PC-9 (cell line): ENCODE data around the gene MEFV. TPM values are rescaled to one million over a fixed set of nuclear protein-coding genes. Genes with fewer than 3 reads are reported as not detected.

ENCODE experiments used
- BruUV-seq: library from RNA; stranded (reverse); fragments of 400-500 nt; replicated peaks from 2 replicates; lab custom pipeline; 2021; lab: Mats Ljungman, UMichigan
- CTCF ChIA-PET: fragments of 300-600 bp; sonication (Branson Sonifier 250); formaldehyde crosslinking; loops from one replicate; lab custom pipeline; 2022; ENCODE audit warnings: antibody characterized with exemption; lab: Charles Lee
- POLR2A ChIA-PET: fragments of 300-600 bp; sonication (Branson Sonifier 250); formaldehyde crosslinking; loops from one replicate; lab custom pipeline; 2022; ENCODE audit warnings: antibody characterized with exemption; ENCODE audit not compliant: unreplicated experiment; lab: Charles Lee
- DNase-seq, 2 experiments: peaks; one replicate each; pipeline versions ENCODE4 v3.0.0 to v3.0.0-alpha.2; 2015 to 2022; ENCODE audit warnings: mixed read lengths in 1 of 2
- H2AFZ ChIP-seq: fragments of 200-600 bp; sonication (generic); 2 replicates; pipeline ENCODE4 v1.8.1; 2017; ENCODE audit warnings: antibody characterized with exemption
- H3F3A ChIP-seq: fragments of 200-600 bp; sonication (generic); 2 replicates; pipeline ENCODE4 v1.8.1; 2017; ENCODE audit warnings: antibody characterized with exemption, mild to moderate bottlenecking, low read depth; ENCODE audit not compliant: insufficient read depth
- H3K27ac ChIP-seq: fragments of 200-600 bp; sonication (generic); 2 replicates; pipeline ENCODE4 v1.6.1; 2016; ENCODE audit warnings: mixed run types
- H3K27me3 ChIP-seq: fragments of 200-600 bp; sonication (generic); 2 replicates; pipeline ENCODE4 v1.6.1; 2016; ENCODE audit warnings: low read depth, mixed run types; ENCODE audit not compliant: insufficient read depth
- H3K36me3 ChIP-seq: fragments of 200-600 bp; sonication (generic); 2 replicates; pipeline ENCODE4 v1.6.1; 2016; ENCODE audit warnings: low read depth, mixed run types
- H3K4me1 ChIP-seq: fragments of 200-600 bp; sonication (generic); replicated peaks from 2 replicates; pipeline ENCODE4 v1.6.1; 2016; ENCODE audit warnings: mixed run types; ENCODE audit not compliant: insufficient read depth
- H3K4me2 ChIP-seq: fragments of 200-600 bp; sonication (generic); 2 replicates; pipeline ENCODE4 v1.6.1; 2017; ENCODE audit warnings: mixed run types
- H3K4me3 ChIP-seq: fragments of 200-600 bp; sonication (generic); 2 replicates; pipeline ENCODE4 v1.6.1; 2016; ENCODE audit warnings: mixed run types
- H3K79me2 ChIP-seq: fragments of 200-600 bp; sonication (generic); 2 replicates; pipeline ENCODE4 v1.6.1; 2017; ENCODE audit warnings: low read depth, mixed run types
- H3K9me2 ChIP-seq: fragments of 200-600 bp; sonication (generic); 2 replicates; pipeline ENCODE4 v1.8.1; 2017; ENCODE audit warnings: mild to moderate bottlenecking; ENCODE audit not compliant: insufficient read depth
- H3K9me3 ChIP-seq: fragments of 200-600 bp; sonication (generic); 2 replicates; pipeline ENCODE4 v1.8.1; 2016; ENCODE audit warnings: low read depth; ENCODE audit not compliant: insufficient read depth
- H4K20me1 ChIP-seq: fragments of 200-600 bp; sonication (generic); 2 replicates; pipeline ENCODE4 v1.8.1; 2017; ENCODE audit not compliant: insufficient read depth
- EZH2 ChIP-seq: fragments of 200-600 bp; sonication (generic); IDR thresholded peaks from 2 replicates; pipeline ENCODE4 v1.8.0; 2017; ENCODE audit warnings: antibody characterized with exemption, low read depth
- intact Hi-C: fragments of 100-400 bp; cut with micrococcal nuclease; formaldehyde crosslinking; loops from one replicate; pipeline ENCODE4 v1.10.0; 2022; ENCODE audit not compliant: unreplicated experiment
- total RNA-seq: library from RNA; stranded (reverse); gene quantifications from 2 replicates; pipeline ENCODE4 v1.2.3, GENCODE V29; 2021
- TF ChIP-seq, protein P1 (sequence below): fragments of 200-600 bp; sonication (generic); conservative IDR thresholded peaks from 2 replicates; pipeline ENCODE4 v1.6.1; 2017; ENCODE audit warnings: mixed run types, antibody characterized with exemption, mild to moderate bottlenecking, moderate library complexity

Gene MEFV
- total RNA-seq, 1 experiment from 2014 or later: not detected

DNA sequence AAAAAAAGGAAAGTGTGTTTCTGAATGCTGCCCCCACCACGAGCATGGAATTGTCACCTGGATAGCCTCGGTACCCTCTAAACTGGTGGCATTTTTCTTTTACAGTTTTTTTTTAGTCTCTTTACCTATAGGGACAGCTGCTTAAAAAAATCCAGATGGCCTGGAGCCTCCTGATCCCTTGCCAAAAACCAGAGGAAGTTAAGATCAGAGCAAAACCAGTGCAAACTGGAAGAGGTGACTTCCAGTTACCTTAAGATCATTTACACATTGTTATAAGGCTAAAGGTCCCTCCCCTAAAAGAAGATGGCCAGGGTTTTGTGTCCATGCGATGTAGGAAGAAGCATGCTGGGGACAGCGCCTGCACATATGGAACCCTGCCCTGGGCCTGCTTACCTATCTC lies 3.5 kb downstream of the MEFV start:
- Histone ChIP-seq H3K9me3 (no peaks in the 10 kb centered on the region), H3K9me2 (no peaks in the 10 kb centered on the region), H3K4me1 (no peaks in the 10 kb centered on the region), H3K27me3 (0 out of 2 replicates have a peak, but pooled peaks cover 5% of the 10 kb centered on the region), H4K20me1 (no peaks in the 10 kb centered on the region), H3F3A (no peaks in the 10 kb centered on the region), H3K79me2 (no peaks in the 10 kb centered on the region), H2AFZ (no peak overlapping the region), H3K36me3 (no peaks in the 10 kb centered on the region), H3K27ac (no peak overlapping the region), H3K4me3 (no peak overlapping the region), H3K4me2 (no peak overlapping the region)
- CTCF ChIA-PET: interaction anchor here (0.6 to 0.7 kb wide), 2 partner anchors 33 to 148 kb away, joined by 4 to 5 read pairs; no protein-coding TSS in a partner anchor
- DNase-seq: no peak
- no TSS peak for BruUV-seq
- POLR2A ChIA-PET: no interaction called here
- TF ChIP-seq EZH2: no peak
- TF ChIP-seq, protein P1, sequence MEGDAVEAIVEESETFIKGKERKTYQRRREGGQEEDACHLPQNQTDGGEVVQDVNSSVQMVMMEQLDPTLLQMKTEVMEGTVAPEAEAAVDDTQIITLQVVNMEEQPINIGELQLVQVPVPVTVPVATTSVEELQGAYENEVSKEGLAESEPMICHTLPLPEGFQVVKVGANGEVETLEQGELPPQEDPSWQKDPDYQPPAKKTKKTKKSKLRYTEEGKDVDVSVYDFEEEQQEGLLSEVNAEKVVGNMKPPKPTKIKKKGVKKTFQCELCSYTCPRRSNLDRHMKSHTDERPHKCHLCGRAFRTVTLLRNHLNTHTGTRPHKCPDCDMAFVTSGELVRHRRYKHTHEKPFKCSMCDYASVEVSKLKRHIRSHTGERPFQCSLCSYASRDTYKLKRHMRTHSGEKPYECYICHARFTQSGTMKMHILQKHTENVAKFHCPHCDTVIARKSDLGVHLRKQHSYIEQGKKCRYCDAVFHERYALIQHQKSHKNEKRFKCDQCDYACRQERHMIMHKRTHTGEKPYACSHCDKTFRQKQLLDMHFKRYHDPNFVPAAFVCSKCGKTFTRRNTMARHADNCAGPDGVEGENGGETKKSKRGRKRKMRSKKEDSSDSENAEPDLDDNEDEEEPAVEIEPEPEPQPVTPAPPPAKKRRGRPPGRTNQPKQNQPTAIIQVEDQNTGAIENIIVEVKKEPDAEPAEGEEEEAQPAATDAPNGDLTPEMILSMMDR: no peak
- intact Hi-C loops: no loop called here

DNA sequence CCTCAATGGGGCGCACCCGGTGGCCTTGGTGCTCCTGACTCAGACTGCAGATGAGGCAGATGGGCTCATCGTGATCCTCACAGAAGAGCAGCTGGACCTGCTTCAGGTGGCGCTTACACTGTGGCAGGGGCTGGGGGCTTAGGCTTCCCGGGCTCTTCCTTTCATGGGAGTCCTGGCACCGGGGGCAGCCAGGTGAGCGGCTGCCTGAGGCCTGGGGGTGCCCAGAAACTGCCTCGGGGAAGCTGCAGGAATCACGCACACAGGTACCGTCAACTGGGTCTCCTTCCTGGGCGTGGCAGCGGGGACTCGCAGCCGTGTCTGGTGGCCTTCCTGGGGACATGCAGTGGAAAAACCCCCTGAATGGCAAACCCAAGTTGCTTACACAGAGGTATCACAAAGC lies 7.0 kb downstream of the MEFV start:
- ChIA-PET CTCF (no interaction called here), POLR2A (no interaction called here)
- BruUV-seq: no TSS peak
- Histone ChIP-seq H3K9me2 (no peaks in the 10 kb centered on the region), H3K36me3 (no peaks in the 10 kb centered on the region), H3K4me3 (no peak overlapping the region), H3K27me3 (0 out of 2 replicates have a peak, but pooled peaks cover 5% of the 10 kb centered on the region), H3F3A (no peaks in the 10 kb centered on the region), H4K20me1 (no peaks in the 10 kb centered on the region), H3K79me2 (no peaks in the 10 kb centered on the region), H3K27ac (no peak overlapping the region), H2AFZ (no peak overlapping the region), H3K4me1 (no peaks in the 10 kb centered on the region), H3K4me2 (no peak overlapping the region), H3K9me3 (no peaks in the 10 kb centered on the region)
- no peak for DNase-seq
- no peak for TF ChIP-seq EZH2
- intact Hi-C loops: no loop called here

DNA sequence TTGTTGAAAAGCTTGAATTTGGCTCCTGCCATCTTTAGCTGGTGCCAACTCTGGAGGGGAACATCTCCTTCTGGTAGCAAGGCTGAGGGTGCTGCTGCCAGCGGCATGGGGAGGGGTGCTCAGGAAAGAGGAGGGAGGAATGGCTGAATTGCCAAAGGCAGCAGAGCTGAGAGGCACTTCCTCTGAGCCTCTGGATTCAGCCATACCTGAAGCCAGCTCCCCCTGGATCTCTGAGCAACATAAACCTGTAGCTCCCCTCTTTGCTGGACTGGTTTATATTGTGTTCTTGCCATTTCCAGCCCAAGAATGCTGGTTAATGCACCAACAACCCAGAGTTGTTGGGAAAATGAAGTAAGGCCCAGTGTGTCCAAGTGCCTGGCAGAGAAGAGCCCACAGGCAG lies 7.4 kb downstream of the MEFV start:
- H3K27me3 ChIP-seq: 0 out of 2 replicates have a peak, but pooled peaks cover 5% of the 10 kb centered on the region
- BruUV-seq: no TSS peak
- POLR2A ChIA-PET: no interaction called here
- 0 out of 2 replicates have a peak, but pooled peaks cover 1% of the 10 kb centered on the region for H3K4me1 ChIP-seq
- H3K27ac ChIP-seq: no peak overlapping the region
- H3K36me3 ChIP-seq: no peaks in the 10 kb centered on the region
- CTCF ChIA-PET: no interaction called here
- H4K20me1 ChIP-seq: no peaks in the 10 kb centered on the region
- TF ChIP-seq, protein P1: no peak
- no peak for TF ChIP-seq EZH2
- H3K4me2 ChIP-seq: no peak overlapping the region
- intact Hi-C loops: no loop called here
- H3F3A ChIP-seq: no peaks in the 10 kb centered on the region
- no peaks in the 10 kb centered on the region for H3K79me2 ChIP-seq
- no peak overlapping the region for H3K4me3 ChIP-seq
- no peaks in the 10 kb centered on the region for H3K9me2 ChIP-seq
- no peak overlapping the region for H2AFZ ChIP-seq
- no peak for DNase-seq
- H3K9me3 ChIP-seq: no peaks in the 10 kb centered on the region

DNA sequence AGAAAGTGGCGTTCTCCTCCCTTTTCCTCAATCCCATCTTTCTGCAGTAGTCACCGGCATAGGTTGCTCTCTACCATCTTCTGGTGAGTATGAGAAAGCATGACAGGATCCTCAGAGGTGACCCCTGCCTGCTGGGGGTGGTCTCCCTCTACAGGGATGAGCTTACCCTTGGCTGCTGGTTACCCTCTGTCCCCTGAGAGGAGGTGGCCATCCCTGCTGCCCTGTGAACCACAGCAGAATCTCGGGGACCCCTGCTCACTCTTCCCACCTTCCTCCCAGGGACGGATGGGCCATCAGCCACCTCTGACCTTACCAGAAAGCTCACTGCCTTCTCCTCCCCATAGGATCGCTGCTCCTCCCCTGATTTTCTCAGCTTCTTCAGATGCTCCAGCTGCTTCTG lies 7.8 kb downstream of the MEFV start:
- Histone ChIP-seq H3K27ac (no peak overlapping the region), H3K79me2 (no peaks in the 10 kb centered on the region), H3F3A (no peaks in the 10 kb centered on the region), H4K20me1 (no peaks in the 10 kb centered on the region), H3K4me3 (no peak overlapping the region), H3K4me2 (no peak overlapping the region), H3K4me1 (0 out of 2 replicates have a peak, but pooled peaks cover 4% of the 10 kb centered on the region), H3K36me3 (no peaks in the 10 kb centered on the region), H3K27me3 (0 out of 2 replicates have a peak, but pooled peaks cover 3% of the 10 kb centered on the region), H2AFZ (no peak overlapping the region), H3K9me3 (no peaks in the 10 kb centered on the region), H3K9me2 (no peaks in the 10 kb centered on the region)
- TF ChIP-seq EZH2: no peak
- TF ChIP-seq, protein P1: no peak
- ChIA-PET POLR2A (no interaction called here), CTCF (no interaction called here)
- no TSS peak for BruUV-seq
- no peak for DNase-seq
- intact Hi-C loops: no loop called here
